Panc1 (cell line): Measurements from ENCODE around the gene ADPRH. TPM values are rescaled to one million over a fixed set of nuclear protein-coding genes. Genes with fewer than 3 reads are reported as not detected.

Experiments used
- ATAC-seq: fragments of 200-7000 bp; cut with Tn5 transposase; 2 replicates; pipeline ENCODE4 v1.9.1; 2020; ENCODE audit warnings: mild to moderate bottlenecking, moderate library complexity
- BruUV-seq: library from RNA; stranded (reverse); fragments of 400-500 nt; replicated peaks from 2 replicates; lab custom pipeline; 2021; lab: Mats Ljungman, UMichigan
- CTCF ChIA-PET: fragments of 300-600 bp; sonication (Branson Sonifier 250); formaldehyde crosslinking; loops from one replicate; lab custom pipeline; 2022; ENCODE audit warnings: antibody characterized with exemption; lab: Charles Lee
- POLR2A ChIA-PET: fragments of 300-600 bp; sonication (Branson Sonifier 250); formaldehyde crosslinking; loops from one replicate; lab custom pipeline; 2022; ENCODE audit warnings: antibody characterized with exemption; lab: Charles Lee
- DNase-seq: peaks from one replicate; pipeline ENCODE4 v3.0.0-alpha.2; 2010; ENCODE audit warnings: low read depth, low spot score
- H3K27ac ChIP-seq: 2 replicates; pipeline ENCODE4 v1.5.1; 2011; ENCODE audit warnings: mild to moderate bottlenecking, low read length, inconsistent platforms
- H3K27me3 ChIP-seq: fragments of 200-500 bp; sonication (Bioruptor generic); 2 replicates; pipeline ENCODE4 v1.6.0; 2014; ENCODE audit warnings: low read length, inconsistent platforms; ENCODE audit not compliant: control insufficient read depth, insufficient read depth
- H3K36me3 ChIP-seq: fragments of 200-500 bp; sonication (Bioruptor generic); 2 replicates; pipeline ENCODE4 v1.5.1; 2014; ENCODE audit warnings: inconsistent platforms, mild to moderate bottlenecking, low read length, moderate library complexity; ENCODE audit not compliant: control insufficient read depth, insufficient read depth
- H3K4me1 ChIP-seq: 2 replicates; pipeline ENCODE4 v1.5.1; 2011; ENCODE audit warnings: inconsistent platforms, mild to moderate bottlenecking, low read length, moderate library complexity; ENCODE audit not compliant: control insufficient read depth, insufficient read depth
- H3K4me3 ChIP-seq, 2 experiments: 2 replicates each; pipeline ENCODE4 v1.5.1; 2011 to 2012; ENCODE audit warnings: low read depth in 2 of 2, low read length in 2 of 2, mild to moderate bottlenecking in 2 of 2, inconsistent platforms in 1 of 2, moderate library complexity in 1 of 2
- H3K9me3 ChIP-seq: fragments of 200-500 bp; sonication (Bioruptor generic); 2 replicates; pipeline ENCODE4 v1.5.1; 2014; ENCODE audit warnings: low read depth, mild to moderate bottlenecking, inconsistent platforms, low read length, moderate library complexity; ENCODE audit not compliant: control insufficient read depth, insufficient read depth
- CTCF ChIP-seq: fragments of 450-650 bp; IDR thresholded peaks from 2 replicates; pipeline ENCODE4 v1.5.1; 2017; ENCODE audit warnings: mild to moderate bottlenecking
- POLR2AphosphoS5 ChIP-seq: IDR thresholded peaks from 2 replicates; pipeline ENCODE4 v1.6.1; 2012; ENCODE audit warnings: mild to moderate bottlenecking, low read depth, low read length, moderate library complexity
- REST ChIP-seq, 2 experiments: IDR thresholded peaks; 2 replicates each; pipeline ENCODE4 v1.6.1; 2011 to 2012; ENCODE audit warnings: low read depth in 2 of 2, control low read depth in 1 of 2, low read length in 1 of 2, mild to moderate bottlenecking in 1 of 2, moderate library complexity in 1 of 2; ENCODE audit not compliant: insufficient read depth in 1 of 2
- SIN3A ChIP-seq: IDR thresholded peaks from 2 replicates; pipeline ENCODE4 v1.6.1; 2012; ENCODE audit warnings: low read depth, mild to moderate bottlenecking, low read length, moderate library complexity, borderline replicate concordance; ENCODE audit not compliant: insufficient read depth
- TCF7L2 ChIP-seq: IDR thresholded peaks from 2 replicates; pipeline ENCODE4 v1.6.1; 2011; ENCODE audit warnings: mild to moderate bottlenecking, low read depth, low read length, inconsistent platforms
- in situ Hi-C: cut with HindIII; loops from 2 replicates; pipeline ENCODE4 v1.10.0; 2016; ENCODE audit warnings: low sequenced_read_pairs, low pct_unique_long_range_greater_than_20kb
- intact Hi-C: fragments of 100-400 bp; cut with micrococcal nuclease; formaldehyde crosslinking; loops from one replicate; pipeline ENCODE4 v1.10.0; 2022; ENCODE audit not compliant: unreplicated experiment
- total RNA-seq: library from RNA; stranded (reverse); gene quantifications from one replicate; pipeline ENCODE4 v1.2.1, GENCODE V29; 2021; ENCODE audit not compliant: unreplicated experiment

The ADPRH gene
- total RNA-seq, 1 experiment from 2014 or later: 7.8 TPM

- TF ChIP-seq POLR2AphosphoS5 (no peak), TCF7L2 (no peak)
- Histone ChIP-seq H3K4me1 (peaks cover 4% of the 10 kb centered on the region; the same call in 1 of the 2 replicates), H3K9me3 (no peaks in the 10 kb centered on the region), H3K36me3 (no peaks in the 10 kb centered on the region), H3K27ac (no peak overlapping the region), H3K27me3 (no peaks in the 10 kb centered on the region), H3K4me3 (no peak overlapping the region)
- CTCF ChIA-PET: no interaction called here
- intact Hi-C loops (no loop called here), in situ Hi-C loops (no loop called here)
- DNase-seq (no peak), ATAC-seq (no peak)
- BruUV-seq: no TSS peak
- POLR2A ChIA-PET: no interaction called here
Measured at GRCh38 chr3:119585208-119585607, 5.9 kb downstream of the ADPRH start.

- no peak overlapping the region for H3K27ac ChIP-seq
- H3K36me3 ChIP-seq: no peaks in the 10 kb centered on the region
- H3K4me1 ChIP-seq: no peaks in the 10 kb centered on the region
- ATAC-seq (no peak), DNase-seq (no peak)
- H3K27me3 ChIP-seq: no peaks in the 10 kb centered on the region
- intact Hi-C loops: no loop called here
- no TSS peak for BruUV-seq
- ChIA-PET CTCF (no interaction called here), POLR2A (no interaction called here)
- H3K9me3 ChIP-seq: no peaks in the 10 kb centered on the region
- H3K4me3 ChIP-seq: no peak overlapping the region
- in situ Hi-C loops: no loop called here
- TF ChIP-seq SIN3A (no peak), TCF7L2 (no peak), CTCF (no peak), POLR2AphosphoS5 (no peak), REST (IDR thresholded peaks at IDR 0.05; ENCODE audit: insufficient read depth in 1 of 2, low read depth in 2 of 2, low read length in 1 of 2) (no peak)
Measured at GRCh38 chr3:119585856-119586570, 6.7 kb downstream of the ADPRH start.

DNA sequence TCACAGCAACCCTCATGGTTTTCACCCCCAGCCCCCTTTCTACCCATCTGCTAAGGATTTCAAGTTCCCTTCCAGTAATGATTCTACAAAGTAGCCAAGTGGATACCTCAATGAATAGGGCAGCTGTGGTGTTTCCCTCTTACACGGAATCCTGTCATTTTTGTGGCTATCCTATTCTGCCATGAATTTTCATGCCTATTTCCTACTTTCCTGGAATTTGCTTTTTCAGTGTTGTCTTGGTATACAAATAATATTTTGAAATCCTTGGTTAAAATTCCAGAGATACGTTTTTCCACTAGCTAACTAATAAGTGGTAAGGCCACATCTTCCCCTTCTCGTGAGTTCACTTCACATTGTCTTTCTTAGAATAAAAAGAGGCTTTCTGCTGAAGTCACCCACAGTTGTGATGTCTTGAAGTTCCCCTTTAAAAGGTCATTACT lies 7.5 kb downstream of the ADPRH start:
- CTCF ChIA-PET: no interaction called here
- H3K36me3 ChIP-seq: no peaks in the 10 kb centered on the region
- H3K9me3 ChIP-seq: no peaks in the 10 kb centered on the region
- TF ChIP-seq TCF7L2 (no peak), SIN3A (no peak), CTCF (no peak), POLR2AphosphoS5 (no peak), REST (IDR thresholded peaks at IDR 0.05; ENCODE audit: insufficient read depth in 1 of 2, low read depth in 2 of 2, low read length in 1 of 2) (no peak)
- H3K27ac ChIP-seq: no peak overlapping the region
- H3K27me3 ChIP-seq: 0 out of 2 replicates have a peak, but pooled peaks cover 3% of the 10 kb centered on the region
- ATAC-seq (no peak), DNase-seq (no peak)
- H3K4me3 ChIP-seq: no peak overlapping the region
- in situ Hi-C loops: no loop called here
- no peaks in the 10 kb centered on the region for H3K4me1 ChIP-seq
- POLR2A ChIA-PET: no interaction called here
- no TSS peak for BruUV-seq
- intact Hi-C loops: no loop called here
